Measurements from ENCODE around the gene NETO1.

Gene NETO1

DNA sequence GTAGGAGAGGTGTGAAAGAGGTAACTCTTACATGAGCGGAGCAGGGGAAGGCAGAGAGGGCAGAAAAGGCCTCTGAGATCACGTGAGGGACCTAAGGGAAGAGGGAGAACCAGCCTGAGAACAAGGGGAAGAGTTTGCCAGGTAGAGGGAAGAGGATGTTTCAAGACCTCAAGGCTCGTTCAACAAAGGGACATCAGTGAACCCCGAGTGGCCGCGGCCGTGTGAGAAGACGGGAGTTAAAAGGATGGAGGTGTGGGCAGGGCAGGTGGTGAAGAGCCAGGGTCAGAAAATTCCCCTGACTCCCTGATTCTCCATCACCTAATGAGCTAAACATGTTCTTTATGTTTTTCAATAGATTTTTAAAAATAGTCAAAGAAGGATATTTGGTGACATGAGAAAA, 44.4 kb downstream of the NETO1 start:
- no peaks in the 10 kb centered on the region for H3K9me3 ChIP-seq (ENCODE audit: insufficient read depth, low read length)
- no peak overlapping the region for H3K9ac ChIP-seq (ENCODE audit: insufficient read length, low read depth)
- H3K4me1 ChIP-seq (ENCODE audit: insufficient read depth, insufficient read length), result no peaks in the 10 kb centered on the region
- no peaks in the 10 kb centered on the region for H3K36me3 ChIP-seq (ENCODE audit: insufficient read depth, insufficient read length, low read length)
- H3K4me3 ChIP-seq (ENCODE audit: insufficient read length, low read depth), result no peak overlapping the region
- no peaks in the 10 kb centered on the region for H3K27me3 ChIP-seq (ENCODE audit: insufficient read depth, insufficient read length)
- TF ChIP-seq ZNF274 (IDR thresholded peaks at IDR 0.05; ENCODE audit: low read depth, low read length) (no peak), SUZ12 (IDR thresholded peaks at IDR 0.05; ENCODE audit: extremely low read depth, insufficient read depth, insufficient read length) (no peak), YY1 (IDR thresholded peaks at IDR 0.05; ENCODE audit: insufficient read depth, insufficient read length) (no peak)
- DNase-seq (ENCODE audit: low read depth, low spot score), result no peak

DNA sequence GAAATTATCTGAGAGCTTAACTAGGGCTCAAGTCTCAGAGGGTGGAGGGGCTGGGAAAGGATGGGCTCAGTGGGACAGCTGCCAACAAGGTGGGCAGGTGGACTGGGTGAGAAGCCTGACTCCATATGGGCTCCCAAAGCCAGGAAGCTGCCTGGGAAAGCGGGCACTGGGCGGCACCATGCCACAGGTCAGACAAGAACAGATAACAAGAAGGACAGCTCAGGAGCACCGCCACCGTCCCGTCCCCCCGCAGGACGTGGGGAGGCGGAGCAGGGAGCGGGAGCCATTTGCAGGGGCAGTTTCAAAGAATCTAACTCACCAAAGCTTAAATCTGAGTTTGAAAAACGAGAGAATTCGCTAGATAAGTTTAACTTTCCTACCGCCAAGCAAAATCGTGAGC, 45.6 kb downstream of the NETO1 start:
- Histone ChIP-seq H3K9me3 (ENCODE audit: insufficient read depth, low read length) (no peaks in the 10 kb centered on the region), H3K4me3 (ENCODE audit: insufficient read length, low read depth) (no peak overlapping the region), H3K9ac (ENCODE audit: insufficient read length, low read depth) (no peak overlapping the region), H3K4me1 (ENCODE audit: insufficient read depth, insufficient read length) (no peaks in the 10 kb centered on the region), H3K27me3 (ENCODE audit: insufficient read depth, insufficient read length) (no peaks in the 10 kb centered on the region), H3K36me3 (ENCODE audit: insufficient read depth, insufficient read length, low read length) (no peaks in the 10 kb centered on the region)
- no peak for DNase-seq (ENCODE audit: low read depth, low spot score)
- no peak for TF ChIP-seq YY1 (IDR thresholded peaks at IDR 0.05; ENCODE audit: insufficient read depth, insufficient read length)
- TF ChIP-seq SUZ12 (IDR thresholded peaks at IDR 0.05; ENCODE audit: extremely low read depth, insufficient read depth, insufficient read length), result no peak
- no peak for TF ChIP-seq ZNF274 (IDR thresholded peaks at IDR 0.05; ENCODE audit: low read depth, low read length)

DNA sequence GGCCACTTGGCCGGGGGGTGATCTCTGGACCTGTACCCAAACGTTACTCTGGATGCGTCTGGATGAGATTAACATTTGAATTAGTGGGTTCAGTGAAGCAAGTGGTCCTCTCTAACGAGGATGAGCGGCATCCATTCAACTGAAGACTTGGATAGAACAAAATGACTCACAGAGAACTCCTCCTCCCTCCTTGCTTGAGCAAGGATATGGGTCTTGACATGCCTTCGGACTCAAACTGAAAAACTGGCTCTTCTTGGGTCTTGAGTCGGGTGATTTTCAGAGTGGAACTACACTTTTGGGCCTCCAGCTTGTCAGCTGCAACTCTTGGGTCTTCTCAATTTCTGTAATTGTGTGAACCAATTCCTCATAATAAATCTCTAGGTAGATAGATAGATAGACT, 47.2 kb downstream of the NETO1 start:
- Histone ChIP-seq H3K27me3 (ENCODE audit: insufficient read depth, insufficient read length) (no peaks in the 10 kb centered on the region), H3K9ac (ENCODE audit: insufficient read length, low read depth) (no peak overlapping the region), H3K4me3 (ENCODE audit: insufficient read length, low read depth) (no peak overlapping the region), H3K4me1 (ENCODE audit: insufficient read depth, insufficient read length) (no peaks in the 10 kb centered on the region), H3K9me3 (ENCODE audit: insufficient read depth, low read length) (no peaks in the 10 kb centered on the region), H3K36me3 (ENCODE audit: insufficient read depth, insufficient read length, low read length) (no peaks in the 10 kb centered on the region)
- DNase-seq (ENCODE audit: low read depth, low spot score), result no peak
- TF ChIP-seq ZNF274 (IDR thresholded peaks at IDR 0.05; ENCODE audit: low read depth, low read length) (no peak), SUZ12 (IDR thresholded peaks at IDR 0.05; ENCODE audit: extremely low read depth, insufficient read depth, insufficient read length) (no peak), YY1 (IDR thresholded peaks at IDR 0.05; ENCODE audit: insufficient read depth, insufficient read length) (no peak)

GRCh38 chr18:72819050-72819449, 48.7 kb downstream of the NETO1 start:
- DNase-seq (ENCODE audit: low read depth, low spot score), result no peak
- Histone ChIP-seq H3K4me1 (ENCODE audit: insufficient read depth, insufficient read length) (no peaks in the 10 kb centered on the region), H3K4me3 (ENCODE audit: insufficient read length, low read depth) (no peak overlapping the region), H3K9ac (ENCODE audit: insufficient read length, low read depth) (no peak overlapping the region), H3K27me3 (ENCODE audit: insufficient read depth, insufficient read length) (no peaks in the 10 kb centered on the region), H3K36me3 (ENCODE audit: insufficient read depth, insufficient read length, low read length) (no peaks in the 10 kb centered on the region), H3K9me3 (ENCODE audit: insufficient read depth, low read length) (no peaks in the 10 kb centered on the region)
- TF ChIP-seq YY1 (IDR thresholded peaks at IDR 0.05; ENCODE audit: insufficient read depth, insufficient read length), result no peak

- Histone ChIP-seq H3K36me3 (ENCODE audit: insufficient read depth, insufficient read length, low read length) (no peaks in the 10 kb centered on the region), H3K4me1 (ENCODE audit: insufficient read depth, insufficient read length) (no peaks in the 10 kb centered on the region), H3K9ac (ENCODE audit: insufficient read length, low read depth) (no peak overlapping the region), H3K27me3 (ENCODE audit: insufficient read depth, insufficient read length) (no peaks in the 10 kb centered on the region), H3K4me3 (ENCODE audit: insufficient read length, low read depth) (no peak overlapping the region), H3K9me3 (ENCODE audit: insufficient read depth, low read length) (no peaks in the 10 kb centered on the region)
- TF ChIP-seq ZNF274 (IDR thresholded peaks at IDR 0.05; ENCODE audit: low read depth, low read length), result no peak
- TF ChIP-seq YY1 (IDR thresholded peaks at IDR 0.05; ENCODE audit: insufficient read depth, insufficient read length), result no peak
- no peak for TF ChIP-seq SUZ12 (IDR thresholded peaks at IDR 0.05; ENCODE audit: extremely low read depth, insufficient read depth, insufficient read length)
- DNase-seq (ENCODE audit: low read depth, low spot score), result no peak
Observed at GRCh38 chr18:72811047-72811446, 56.7 kb downstream of the NETO1 start.

DNA sequence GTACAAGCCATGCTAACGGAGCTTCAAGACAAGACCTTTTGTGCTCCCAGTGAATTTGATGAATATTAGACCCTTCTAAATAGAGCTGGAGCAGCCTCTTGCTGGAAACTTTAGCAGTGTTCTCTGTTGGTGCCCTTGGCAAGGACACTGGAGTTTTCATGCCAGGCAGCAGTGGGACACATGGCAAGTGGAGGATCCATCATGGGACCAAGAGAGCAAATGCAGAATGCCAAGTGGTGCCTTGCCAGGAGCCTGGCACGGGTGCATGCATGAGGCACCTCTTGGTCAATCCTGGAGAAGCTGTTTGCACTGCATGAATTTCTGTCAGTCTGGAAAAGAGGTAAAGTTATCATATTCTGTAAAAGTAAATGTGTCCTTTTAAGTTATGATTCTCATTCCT, 59.1 kb downstream of the NETO1 start:
- H3K4me1 ChIP-seq (ENCODE audit: insufficient read depth, insufficient read length), result no peaks in the 10 kb centered on the region
- no peak overlapping the region for H3K4me3 ChIP-seq (ENCODE audit: insufficient read length, low read depth)
- no peak for DNase-seq (ENCODE audit: low read depth, low spot score)
- no peaks in the 10 kb centered on the region for H3K36me3 ChIP-seq (ENCODE audit: insufficient read depth, insufficient read length, low read length)
- H3K27me3 ChIP-seq (ENCODE audit: insufficient read depth, insufficient read length), result no peaks in the 10 kb centered on the region
- TF ChIP-seq SUZ12 (IDR thresholded peaks at IDR 0.05; ENCODE audit: extremely low read depth, insufficient read depth, insufficient read length) (no peak), YY1 (IDR thresholded peaks at IDR 0.05; ENCODE audit: insufficient read depth, insufficient read length) (no peak), ZNF274 (IDR thresholded peaks at IDR 0.05; ENCODE audit: low read depth, low read length) (no peak)
- no peak overlapping the region for H3K9ac ChIP-seq (ENCODE audit: insufficient read length, low read depth)
- H3K9me3 ChIP-seq (ENCODE audit: insufficient read depth, low read length), result no peaks in the 10 kb centered on the region

DNA sequence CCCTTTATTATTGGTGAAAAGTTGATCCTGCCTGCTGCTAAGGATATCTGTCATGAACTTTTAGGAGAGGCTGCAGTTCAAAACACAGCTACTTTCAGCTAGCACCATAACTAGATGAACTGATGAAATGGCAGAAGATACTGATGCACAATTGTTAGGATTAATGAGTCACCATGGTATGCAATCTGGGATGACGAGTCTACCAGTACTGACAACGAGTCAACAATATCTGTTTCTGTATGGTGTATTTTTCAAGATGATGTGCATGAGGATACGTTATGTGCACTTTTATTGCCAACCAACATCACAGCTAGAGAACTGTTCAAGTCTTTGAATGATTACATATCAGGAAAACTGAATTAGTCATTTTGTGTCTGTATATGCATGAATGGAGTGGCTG, 68.7 kb downstream of the NETO1 start:
- H3K4me1 ChIP-seq (ENCODE audit: insufficient read depth, insufficient read length), result no peaks in the 10 kb centered on the region
- H3K36me3 ChIP-seq (ENCODE audit: insufficient read depth, insufficient read length, low read length), result no peaks in the 10 kb centered on the region
- H3K4me3 ChIP-seq (ENCODE audit: insufficient read length, low read depth), result no peak overlapping the region
- no peaks in the 10 kb centered on the region for H3K9me3 ChIP-seq (ENCODE audit: insufficient read depth, low read length)
- TF ChIP-seq SUZ12 (IDR thresholded peaks at IDR 0.05; ENCODE audit: extremely low read depth, insufficient read depth, insufficient read length) (no peak), YY1 (IDR thresholded peaks at IDR 0.05; ENCODE audit: insufficient read depth, insufficient read length) (no peak), ZNF274 (IDR thresholded peaks at IDR 0.05; ENCODE audit: low read depth, low read length) (no peak)
- H3K27me3 ChIP-seq (ENCODE audit: insufficient read depth, insufficient read length), result no peaks in the 10 kb centered on the region
- DNase-seq (ENCODE audit: low read depth, low spot score), result no peak
- no peak overlapping the region for H3K9ac ChIP-seq (ENCODE audit: insufficient read length, low read depth)

- H3K36me3 ChIP-seq (ENCODE audit: insufficient read depth, insufficient read length, low read length), result no peaks in the 10 kb centered on the region
- H3K9me3 ChIP-seq (ENCODE audit: insufficient read depth, low read length), result no peaks in the 10 kb centered on the region
- TF ChIP-seq SUZ12 (IDR thresholded peaks at IDR 0.05; ENCODE audit: extremely low read depth, insufficient read depth, insufficient read length), result no peak
- TF ChIP-seq ZNF274 (IDR thresholded peaks at IDR 0.05; ENCODE audit: low read depth, low read length), result no peak
- no peak for TF ChIP-seq YY1 (IDR thresholded peaks at IDR 0.05; ENCODE audit: insufficient read depth, insufficient read length)
- no peak overlapping the region for H3K4me3 ChIP-seq (ENCODE audit: insufficient read length, low read depth)
- no peak for DNase-seq (ENCODE audit: low read depth, low spot score)
- no peaks in the 10 kb centered on the region for H3K27me3 ChIP-seq (ENCODE audit: insufficient read depth, insufficient read length)
- no peak overlapping the region for H3K9ac ChIP-seq (ENCODE audit: insufficient read length, low read depth)
- H3K4me1 ChIP-seq (ENCODE audit: insufficient read depth, insufficient read length), result no peaks in the 10 kb centered on the region
Observed at GRCh38 chr18:72783530-72783929, 84.3 kb downstream of the NETO1 start.
